ENCODE data around the gene OSBPL1A.

DNA sequence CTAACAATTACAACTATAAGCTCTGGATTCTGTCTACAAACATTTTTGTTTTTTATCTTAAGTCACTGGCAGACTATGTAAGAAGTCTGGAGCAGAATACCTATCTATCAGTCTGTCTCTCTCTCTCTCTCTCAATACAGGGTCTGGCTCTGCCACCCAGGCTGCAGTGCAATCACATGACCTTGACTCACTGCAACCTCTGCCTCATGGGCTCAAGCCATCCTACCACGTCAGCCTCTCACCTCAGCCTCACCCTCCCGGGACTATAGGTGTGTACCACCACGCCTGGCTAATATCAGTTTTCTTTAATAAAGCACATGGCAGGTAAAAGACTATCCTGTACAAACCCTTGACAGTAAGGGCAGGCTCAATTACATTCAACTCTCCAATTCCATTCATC lies 96.9 kb downstream of the OSBPL1A start:
- TF ChIP-seq, protein P1, sequence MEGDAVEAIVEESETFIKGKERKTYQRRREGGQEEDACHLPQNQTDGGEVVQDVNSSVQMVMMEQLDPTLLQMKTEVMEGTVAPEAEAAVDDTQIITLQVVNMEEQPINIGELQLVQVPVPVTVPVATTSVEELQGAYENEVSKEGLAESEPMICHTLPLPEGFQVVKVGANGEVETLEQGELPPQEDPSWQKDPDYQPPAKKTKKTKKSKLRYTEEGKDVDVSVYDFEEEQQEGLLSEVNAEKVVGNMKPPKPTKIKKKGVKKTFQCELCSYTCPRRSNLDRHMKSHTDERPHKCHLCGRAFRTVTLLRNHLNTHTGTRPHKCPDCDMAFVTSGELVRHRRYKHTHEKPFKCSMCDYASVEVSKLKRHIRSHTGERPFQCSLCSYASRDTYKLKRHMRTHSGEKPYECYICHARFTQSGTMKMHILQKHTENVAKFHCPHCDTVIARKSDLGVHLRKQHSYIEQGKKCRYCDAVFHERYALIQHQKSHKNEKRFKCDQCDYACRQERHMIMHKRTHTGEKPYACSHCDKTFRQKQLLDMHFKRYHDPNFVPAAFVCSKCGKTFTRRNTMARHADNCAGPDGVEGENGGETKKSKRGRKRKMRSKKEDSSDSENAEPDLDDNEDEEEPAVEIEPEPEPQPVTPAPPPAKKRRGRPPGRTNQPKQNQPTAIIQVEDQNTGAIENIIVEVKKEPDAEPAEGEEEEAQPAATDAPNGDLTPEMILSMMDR (IDR thresholded peaks at IDR 0.05) = no peak
- no peak for TF ChIP-seq POLR2A (IDR thresholded peaks at IDR 0.05)

Data from right lobe of liver (tissue), 4 donors.